HepG2 (cell line): Measurements from ENCODE around the gene KIFAP3. TPM values are rescaled to one million over a fixed set of nuclear protein-coding genes. Genes with fewer than 3 reads are reported as not detected.

Experiments used
- ATF1 ChIP-seq: IDR thresholded peaks from 2 replicates; pipeline ENCODE4 v1.6.1; 2016; ENCODE audit warnings: mild to moderate bottlenecking, control low read depth
- ETV6 ChIP-seq: sonication (generic); formaldehyde crosslinking; conservative IDR thresholded peaks from 2 replicates; pipeline ENCODE4 v1.4.0; 2020; ENCODE audit warnings: missing genetic modification reagents
- HNRNPL ChIP-seq: fragments of 200-400 bp; formaldehyde crosslinking; IDR thresholded peaks from 2 replicates; pipeline ENCODE4 v1.6.1; 2017; ENCODE audit warnings: mild to moderate bottlenecking, low read depth, low read length
- JUNB ChIP-seq: sonication (generic); formaldehyde crosslinking; IDR thresholded peaks from 2 replicates; pipeline ENCODE4 v1.8.0; 2022; ENCODE audit warnings: missing genetic modification reagents, mild to moderate bottlenecking, borderline replicate concordance
- MTF1 ChIP-seq: sonication (generic); formaldehyde crosslinking; IDR thresholded peaks from 2 replicates; pipeline ENCODE4 v1.5.0; 2020; ENCODE audit warnings: missing genetic modification reagents
- SMAD9 ChIP-seq: sonication (generic); formaldehyde crosslinking; IDR thresholded peaks from 2 replicates; pipeline ENCODE4 v1.5.1; 2020; ENCODE audit warnings: mild to moderate bottlenecking, missing genetic modification reagents
- XBP1 ChIP-seq: sonication (generic); formaldehyde crosslinking; IDR thresholded peaks from 2 replicates; pipeline ENCODE4 v1.5.0; 2020; ENCODE audit warnings: missing genetic modification reagents
- ZKSCAN5 ChIP-seq: sonication (generic); formaldehyde crosslinking; IDR thresholded peaks from 2 replicates; pipeline ENCODE4 v1.5.1; 2020; ENCODE audit warnings: mild to moderate bottlenecking, missing genetic modification reagents
- ZNF232 ChIP-seq: sonication (generic); formaldehyde crosslinking; IDR thresholded peaks from 2 replicates; pipeline ENCODE4 v1.4.0; 2020; ENCODE audit warnings: missing genetic modification reagents, borderline replicate concordance
- ZNF280D ChIP-seq: sonication (generic); formaldehyde crosslinking; IDR thresholded peaks from 2 replicates; pipeline ENCODE4 v1.5.1; 2020; ENCODE audit warnings: mild to moderate bottlenecking, missing genetic modification reagents
- ZNF567 ChIP-seq: sonication (generic); formaldehyde crosslinking; IDR thresholded peaks from 2 replicates; pipeline ENCODE4 v1.8.1; 2023; ENCODE audit warnings: mild to moderate bottlenecking, missing genetic modification reagents, borderline replicate concordance
- ZNF572 ChIP-seq: sonication (generic); formaldehyde crosslinking; IDR thresholded peaks from 2 replicates; pipeline ENCODE4 v1.5.1; 2020; ENCODE audit warnings: mild to moderate bottlenecking, missing genetic modification reagents
- ZNF777 ChIP-seq: sonication (generic); formaldehyde crosslinking; IDR thresholded peaks from 2 replicates; pipeline ENCODE4 v1.4.0; 2020; ENCODE audit warnings: missing genetic modification reagents
- ZNF790 ChIP-seq: sonication (generic); formaldehyde crosslinking; IDR thresholded peaks from 2 replicates; pipeline ENCODE4 v1.8.0; 2022; ENCODE audit warnings: missing genetic modification reagents, mild to moderate bottlenecking, borderline replicate concordance
- polyA plus RNA-seq, 8 experiments: library from polyadenylated mRNA; depleted of rRNA in 3 of 8; stranded (reverse) in 7 of 8; unstranded in 1 of 8; fragments of >200 nt; fragmentation: Illumina TruSeq in 4 of 8; extraction: Trizol in 4 of 8; gene quantifications; 2 replicates each; pipeline versions ENCODE4 v1.2.1 to v1.2.3, GENCODE V29; 2011 to 2016; ENCODE audit warnings: low read depth in 4 of 8, missing spikeins in 1 of 8, mixed read lengths in 1 of 8; ENCODE audit not compliant: insufficient read depth in 1 of 8
- total RNA-seq, 5 experiments: library from RNA; depleted of rRNA; stranded (reverse); fragments of >200 nt; fragmentation: Illumina TruSeq; extraction: Trizol; gene quantifications; 2 replicates each; pipeline ENCODE4 v1.2.3, GENCODE V29; 2016; ENCODE audit warnings: low read depth in 1 of 5
- TF ChIP-seq, protein P1 (sequence below): sonication (generic); formaldehyde crosslinking; IDR thresholded peaks from 2 replicates; pipeline ENCODE4 v1.4.0; 2020; ENCODE audit warnings: missing genetic modification reagents
- TF ChIP-seq, protein P2 (sequence below): sonication (generic); formaldehyde crosslinking; IDR thresholded peaks from 2 replicates; pipeline ENCODE4 v1.5.0; 2020; ENCODE audit warnings: mild to moderate bottlenecking, missing genetic modification reagents
- TF ChIP-seq, protein P3 (sequence below): sonication (generic); formaldehyde crosslinking; IDR thresholded peaks from 2 replicates; pipeline ENCODE4 v1.4.0; 2020; ENCODE audit warnings: missing genetic modification reagents
- TF ChIP-seq, protein P4 (sequence below): sonication (generic); formaldehyde crosslinking; IDR thresholded peaks from 2 replicates; pipeline ENCODE4 v1.8.1; 2023; ENCODE audit warnings: mild to moderate bottlenecking, moderate library complexity, missing genetic modification reagents

The KIFAP3 gene
- total and polyA plus RNA-seq, 2 of the 13 experiments (the other 11 are each of a cell fraction or from before 2014, with no cell fraction given), result 3.4 to 10.0 TPM

DNA sequence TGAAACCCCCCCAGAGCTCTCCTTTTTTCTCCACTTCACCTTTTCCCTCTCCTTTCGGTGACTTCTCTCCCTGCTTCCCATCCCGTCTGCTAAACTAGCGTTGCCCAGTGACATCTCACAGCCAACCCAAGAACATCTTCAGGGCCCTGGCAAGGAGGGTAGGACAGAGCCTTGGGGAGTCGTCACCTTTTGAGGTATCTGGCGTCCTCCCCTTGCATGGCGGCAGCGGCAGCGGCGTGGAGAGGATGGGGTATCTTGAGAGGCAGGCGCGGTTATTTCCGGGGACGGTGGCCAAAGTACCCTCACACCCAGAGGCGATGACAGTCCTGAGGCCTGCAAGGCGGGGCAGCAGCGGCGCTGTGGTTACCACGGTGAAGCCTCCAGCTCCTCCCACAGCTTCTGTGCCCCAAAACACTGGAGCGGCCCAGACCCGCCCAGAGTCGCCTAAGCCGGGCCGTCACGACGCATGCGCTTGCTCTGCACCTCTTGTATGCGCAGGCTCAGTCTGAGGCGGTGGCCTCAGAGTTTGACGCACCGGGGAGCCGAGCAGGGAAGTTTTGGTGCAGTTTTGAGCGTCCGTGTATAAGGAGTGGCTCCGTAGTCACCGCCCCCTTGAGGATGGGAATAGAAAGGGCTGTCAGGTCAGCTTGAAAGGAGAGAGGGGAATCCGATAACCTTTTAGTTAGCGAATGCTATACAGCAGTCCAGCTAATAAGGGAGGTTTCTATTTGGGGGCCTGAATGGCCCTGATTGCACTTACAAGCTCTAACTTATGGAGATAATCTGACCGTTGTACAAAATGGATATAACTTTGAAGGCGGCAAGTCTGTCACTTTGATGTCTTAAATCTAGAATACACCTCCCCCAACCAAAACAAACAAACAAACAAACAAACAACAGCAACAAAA, at the start of gene KIFAP3 (continued):
- TF ChIP-seq ZNF567 (CRISPR knock-in tag) (0 out of 2 replicates have a peak, but pooled peaks have one; percentile 18), JUNB (CRISPR knock-in tag) (no peak), ZNF572 (no peak), ZKSCAN5 (CRISPR knock-in tag) (no peak), ZNF280D (CRISPR knock-in tag) (no peak), ZNF232 (no peak), MTF1 (CRISPR knock-in tag) (no peak), ETV6 (CRISPR knock-in tag) (no peak), ATF1 (CRISPR knock-in tag) (no peak), ZNF777 (CRISPR knock-in tag) (no peak), HNRNPL (no peak), SMAD9 (no peak), XBP1 (CRISPR knock-in tag) (no peak), ZNF790 (CRISPR knock-in tag) (no peak)
- TF ChIP-seq, protein P1, sequence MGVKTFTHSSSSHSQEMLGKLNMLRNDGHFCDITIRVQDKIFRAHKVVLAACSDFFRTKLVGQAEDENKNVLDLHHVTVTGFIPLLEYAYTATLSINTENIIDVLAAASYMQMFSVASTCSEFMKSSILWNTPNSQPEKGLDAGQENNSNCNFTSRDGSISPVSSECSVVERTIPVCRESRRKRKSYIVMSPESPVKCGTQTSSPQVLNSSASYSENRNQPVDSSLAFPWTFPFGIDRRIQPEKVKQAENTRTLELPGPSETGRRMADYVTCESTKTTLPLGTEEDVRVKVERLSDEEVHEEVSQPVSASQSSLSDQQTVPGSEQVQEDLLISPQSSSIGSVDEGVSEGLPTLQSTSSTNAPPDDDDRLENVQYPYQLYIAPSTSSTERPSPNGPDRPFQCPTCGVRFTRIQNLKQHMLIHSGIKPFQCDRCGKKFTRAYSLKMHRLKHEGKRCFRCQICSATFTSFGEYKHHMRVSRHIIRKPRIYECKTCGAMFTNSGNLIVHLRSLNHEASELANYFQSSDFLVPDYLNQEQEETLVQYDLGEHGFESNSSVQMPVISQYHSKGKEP (CRISPR knock-in tag), result no peak
- TF ChIP-seq, protein P2, sequence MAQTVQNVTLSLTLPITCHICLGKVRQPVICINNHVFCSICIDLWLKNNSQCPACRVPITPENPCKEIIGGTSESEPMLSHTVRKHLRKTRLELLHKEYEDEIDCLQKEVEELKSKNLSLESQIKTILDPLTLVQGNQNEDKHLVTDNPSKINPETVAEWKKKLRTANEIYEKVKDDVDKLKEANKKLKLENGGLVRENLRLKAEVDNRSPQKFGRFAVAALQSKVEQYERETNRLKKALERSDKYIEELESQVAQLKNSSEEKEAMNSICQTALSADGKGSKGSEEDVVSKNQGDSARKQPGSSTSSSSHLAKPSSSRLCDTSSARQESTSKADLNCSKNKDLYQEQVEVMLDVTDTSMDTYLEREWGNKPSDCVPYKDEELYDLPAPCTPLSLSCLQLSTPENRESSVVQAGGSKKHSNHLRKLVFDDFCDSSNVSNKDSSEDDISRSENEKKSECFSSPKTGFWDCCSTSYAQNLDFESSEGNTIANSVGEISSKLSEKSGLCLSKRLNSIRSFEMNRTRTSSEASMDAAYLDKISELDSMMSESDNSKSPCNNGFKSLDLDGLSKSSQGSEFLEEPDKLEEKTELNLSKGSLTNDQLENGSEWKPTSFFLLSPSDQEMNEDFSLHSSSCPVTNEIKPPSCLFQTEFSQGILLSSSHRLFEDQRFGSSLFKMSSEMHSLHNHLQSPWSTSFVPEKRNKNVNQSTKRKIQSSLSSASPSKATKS (CRISPR knock-in tag), result no peak
- TF ChIP-seq, protein P3, sequence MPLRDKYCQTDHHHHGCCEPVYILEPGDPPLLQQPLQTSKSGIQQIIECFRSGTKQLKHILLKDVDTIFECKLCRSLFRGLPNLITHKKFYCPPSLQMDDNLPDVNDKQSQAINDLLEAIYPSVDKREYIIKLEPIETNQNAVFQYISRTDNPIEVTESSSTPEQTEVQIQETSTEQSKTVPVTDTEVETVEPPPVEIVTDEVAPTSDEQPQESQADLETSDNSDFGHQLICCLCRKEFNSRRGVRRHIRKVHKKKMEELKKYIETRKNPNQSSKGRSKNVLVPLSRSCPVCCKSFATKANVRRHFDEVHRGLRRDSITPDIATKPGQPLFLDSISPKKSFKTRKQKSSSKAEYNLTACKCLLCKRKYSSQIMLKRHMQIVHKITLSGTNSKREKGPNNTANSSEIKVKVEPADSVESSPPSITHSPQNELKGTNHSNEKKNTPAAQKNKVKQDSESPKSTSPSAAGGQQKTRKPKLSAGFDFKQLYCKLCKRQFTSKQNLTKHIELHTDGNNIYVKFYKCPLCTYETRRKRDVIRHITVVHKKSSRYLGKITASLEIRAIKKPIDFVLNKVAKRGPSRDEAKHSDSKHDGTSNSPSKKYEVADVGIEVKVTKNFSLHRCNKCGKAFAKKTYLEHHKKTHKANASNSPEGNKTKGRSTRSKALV (CRISPR knock-in tag), result no peak
- TF ChIP-seq, protein P4, sequence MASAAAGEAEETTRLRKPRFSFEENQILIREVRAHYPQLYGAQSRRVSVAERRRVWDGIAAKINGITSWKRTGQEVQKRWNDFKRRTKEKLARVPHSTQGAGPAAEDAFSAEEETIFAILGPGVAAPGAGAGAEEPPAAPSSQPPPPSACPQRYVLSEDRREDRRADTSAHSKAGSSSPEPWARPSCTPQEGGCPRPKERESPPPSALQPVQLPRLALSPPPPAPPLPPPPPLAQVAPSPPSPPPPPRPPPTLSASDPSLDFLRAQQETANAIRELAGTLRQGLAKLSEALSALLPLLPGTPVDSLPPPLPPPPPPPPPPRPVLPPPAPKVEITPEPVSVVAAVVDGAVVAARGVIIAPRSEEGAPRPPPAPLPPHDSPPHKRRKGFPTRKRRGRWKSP (CRISPR knock-in tag), result no peak
